K562 (cell line): Measurements from ENCODE around the gene HIP1R. TPM values are rescaled to one million over a fixed set of nuclear protein-coding genes. Genes with fewer than 3 reads are reported as not detected.

ENCODE experiments used
- ATAC-seq: fragments of 200-7000 bp; cut with Tn5 transposase; 3 replicates; pipeline ENCODE4 v1.9.1; 2020; ENCODE audit warnings: moderate library complexity
- BruUV-seq: library from RNA; stranded (reverse); fragments of 400-500 nt; replicated peaks from 2 replicates; lab custom pipeline; 2021; lab: Mats Ljungman, UMichigan
- CTCF ChIA-PET: fragments of 300-600 bp; formaldehyde crosslinking; extraction: SDS; loops from one replicate; lab custom pipeline; 2021; ENCODE audit warnings: low intra/inter-chr PET ratio; lab: Yijun Ruan, JAX
- POLR2A ChIA-PET: fragments of 300-600, 350-650 bp; sonication (Branson Sonifier 250); formaldehyde crosslinking; extraction: SDS; loops from one replicate; lab custom pipeline; 2021; ENCODE audit warnings: antibody characterized with exemption, inconsistent platforms; lab: Yijun Ruan, JAX
- DNase-seq, 4 experiments: peaks; one replicate each; pipeline versions ENCODE4 v3.0.0 to v3.0.0-alpha.2; 2011 to 2018; ENCODE audit warnings: low spot score in 3 of 4, mixed read lengths in 3 of 4; ENCODE audit errors: extremely low read depth in 1 of 4
- FAIRE-seq: peaks from 2 replicates; lab custom pipeline; 2011; peaks lifted over from hg19 to GRCh38; lab: Jason Lieb, UNC
- H2AFZ ChIP-seq: 2 replicates; pipeline ENCODE4 v1.6.0; 2011; ENCODE audit warnings: low read depth, low read length, control low read depth, inconsistent platforms
- H3K27ac ChIP-seq: fragments of 200-600 bp; 3 replicates; pipeline ENCODE4 v1.8.0; 2011; ENCODE audit warnings: low read depth, mild to moderate bottlenecking, control low read depth, inconsistent platforms, low read length, moderate library complexity, mixed read lengths; ENCODE audit errors: extremely low read depth
- H3K27me3 ChIP-seq, 2 experiments: fragments of 300-600 bp in 1 of 2; 2 replicates in 1 of 2; 3 replicates in 1 of 2; pipeline versions ENCODE4 v1.6.0 to v1.8.0; 2011; ENCODE audit warnings: inconsistent platforms in 2 of 2, low read length in 2 of 2, mild to moderate bottlenecking in 1 of 2, mixed read lengths in 1 of 2, moderate library complexity in 1 of 2; ENCODE audit not compliant: control insufficient read depth in 2 of 2, insufficient read depth in 2 of 2
- H3K36me3 ChIP-seq: fragments of 300-600 bp; 3 replicates; pipeline ENCODE4 v1.8.0; 2011; ENCODE audit warnings: mild to moderate bottlenecking, low read length, inconsistent platforms; ENCODE audit not compliant: control insufficient read depth, insufficient read depth
- H3K4me1 ChIP-seq, 2 experiments: fragments of 200-600 bp in 1 of 2; replicated peaks in 1 of 2; 2 replicates in 1 of 2; 3 replicates in 1 of 2; pipeline versions ENCODE4 v1.5.1 to v1.8.0; 2011; ENCODE audit warnings: inconsistent platforms in 2 of 2, low read length in 2 of 2, mild to moderate bottlenecking in 1 of 2, mixed read lengths in 1 of 2, moderate library complexity in 1 of 2; ENCODE audit not compliant: control insufficient read depth in 2 of 2, insufficient read depth in 2 of 2
- H3K4me2 ChIP-seq: 2 replicates; pipeline ENCODE4 v1.6.1; 2011; ENCODE audit warnings: low read length, control low read depth, inconsistent platforms, mixed read lengths; ENCODE audit not compliant: insufficient read depth
- H3K4me3 ChIP-seq: fragments of 200-600 bp; sonication (generic), shearing (Covaris generic); 2 replicates; pipeline ENCODE4 v1.5.1; 2016; ENCODE audit warnings: control low read depth, inconsistent platforms
- H3K79me2 ChIP-seq: fragments of 200-600 bp; 3 replicates; pipeline ENCODE4 v1.8.0; 2011; ENCODE audit warnings: low read length, inconsistent platforms; ENCODE audit not compliant: control insufficient read depth, insufficient read depth
- H3K9ac ChIP-seq, 2 experiments: 2 replicates each; pipeline versions ENCODE4 v1.6.0 to v1.6.1; 2011; ENCODE audit warnings: low read depth in 2 of 2, low read length in 2 of 2, control low read depth in 1 of 2, inconsistent platforms in 1 of 2, mild to moderate bottlenecking in 1 of 2, mixed read lengths in 1 of 2; ENCODE audit not compliant: insufficient read depth in 1 of 2
- H3K9me1 ChIP-seq: one replicate; pipeline ENCODE4 v1.6.0; 2011; ENCODE audit warnings: inconsistent platforms, mild to moderate bottlenecking, low read length, moderate library complexity; ENCODE audit not compliant: control insufficient read depth, insufficient read depth
- H3K9me3 ChIP-seq: replicated peaks from 2 replicates; pipeline ENCODE4 v1.5.1; 2011; ENCODE audit warnings: low read depth, low read length, inconsistent platforms; ENCODE audit not compliant: control insufficient read depth, insufficient read depth
- H4K20me1 ChIP-seq: replicated peaks from 2 replicates; pipeline ENCODE4 v1.6.1; 2011; ENCODE audit warnings: low read length, inconsistent platforms, mixed read lengths; ENCODE audit not compliant: control insufficient read depth, insufficient read depth
- ADNP ChIP-seq: fragments of 200-800 bp; sonication (Bioruptor generic); IDR thresholded peaks from 2 replicates; pipeline ENCODE4 v1.6.1; 2016; ENCODE audit warnings: missing genetic modification characterization, missing compliant biosample characterization
- BCOR ChIP-seq: fragments of 450-650 bp; IDR thresholded peaks from 2 replicates; pipeline ENCODE4 v1.6.1; 2016
- CBX3 ChIP-seq, 2 experiments: IDR thresholded peaks; 1 replicate in 1 of 2; 2 replicates in 1 of 2; pipeline ENCODE4 v1.6.1; 2012; ENCODE audit warnings: inconsistent platforms in 2 of 2, low read length in 2 of 2, borderline replicate concordance in 1 of 2, control low read depth in 1 of 2
- FOXK2 ChIP-seq, 2 experiments: fragments of 450-650 bp; IDR thresholded peaks in 1 of 2; conservative IDR thresholded peaks in 1 of 2; 2 replicates each; pipeline ENCODE4 v1.6.1; 2016; ENCODE audit warnings: low read depth in 2 of 2, mild to moderate bottlenecking in 1 of 2
- HDGF ChIP-seq: fragments of 450-650 bp; IDR thresholded peaks from 2 replicates; pipeline ENCODE4 v1.6.1; 2016
- RBM25 ChIP-seq: fragments of 200-400 bp; formaldehyde crosslinking; IDR thresholded peaks from 2 replicates; pipeline ENCODE4 v1.6.1; 2018; ENCODE audit warnings: low read length, low read depth, moderate library complexity; ENCODE audit not compliant: severe bottlenecking
- SETDB1 ChIP-seq: IDR thresholded peaks from one replicate; pipeline ENCODE4 v1.6.1; 2012; ENCODE audit warnings: low read length, control low read depth, inconsistent platforms
- SMARCA5 ChIP-seq: fragments of 450-650 bp; IDR thresholded peaks from 2 replicates; pipeline ENCODE4 v1.6.1; 2016
- TFE3 ChIP-seq: fragments of 450-650 bp; formaldehyde crosslinking; IDR thresholded peaks from 2 replicates; pipeline ENCODE4 v1.4.0; 2020; ENCODE audit warnings: mild to moderate bottlenecking, mixed read lengths
- WGBS: fragments of 100-300 bp; shearing (Covaris generic); methylation state at CpG from one replicate; pipeline ENCODE4 v1.1.6; 2016; ENCODE audit warnings: low coverage, mixed read lengths; ENCODE audit not compliant: insufficient coverage; ENCODE audit errors: missing lambda C conversion rate; 5-methylcytosine and 5-hydroxymethylcytosine counted together
- in situ Hi-C: fragments of 300-500 bp; cut with MboI; formaldehyde crosslinking; loops from 4 replicates; pipeline ENCODE4 v1.15.0; 2018; ENCODE audit warnings: inconsistent platforms, mixed read lengths
- intact Hi-C: fragments of 100-400 bp; cut with micrococcal nuclease; formaldehyde crosslinking; loops from 2 replicates; pipeline ENCODE4 v1.14.2; 2022
- polyA plus RNA-seq, 8 experiments: library from polyadenylated mRNA; depleted of rRNA in 4 of 8; stranded (reverse) in 5 of 8; unstranded in 3 of 8; fragments of >200 nt; fragmentation: Nextera tagmentation in 2 of 8; fragmentation: Illumina TruSeq in 1 of 8; extraction: Ambion mirVana in 2 of 8; extraction: Trizol in 1 of 8; gene quantifications; 2 replicates each; pipeline versions ENCODE4 v1.2.1 to v1.2.3, GENCODE V29; 2011 to 2014; ENCODE audit warnings: inconsistent platforms in 1 of 8, missing spikeins in 1 of 8
- total RNA-seq, 7 experiments: library from RNA; depleted of rRNA in 6 of 7; stranded (reverse); fragments of >200 nt in 6 of 7; fragmentation: Illumina TruSeq in 2 of 7; extraction: Trizol in 2 of 7; gene quantifications; 2 replicates each; pipeline versions ENCODE4 v1.2.1 to v1.2.3, GENCODE V29; 2011 to 2021; ENCODE audit warnings: low replicate concordance in 1 of 7

Gene HIP1R
- total and polyA plus RNA-seq, 9 of the 15 experiments (the other 6 are each of a cell fraction or from before 2014, with no cell fraction given): 0.15 to 31.0 (median 14.2) TPM

GRCh38 chr12:122895704-122896636 lies 60.7 kb downstream of the HIP1R start, which contains the start of gene VPS37B (continued):
- peak; percentile 89 for TF ChIP-seq TFE3 (CRISPR knock-in tag)

DNA sequence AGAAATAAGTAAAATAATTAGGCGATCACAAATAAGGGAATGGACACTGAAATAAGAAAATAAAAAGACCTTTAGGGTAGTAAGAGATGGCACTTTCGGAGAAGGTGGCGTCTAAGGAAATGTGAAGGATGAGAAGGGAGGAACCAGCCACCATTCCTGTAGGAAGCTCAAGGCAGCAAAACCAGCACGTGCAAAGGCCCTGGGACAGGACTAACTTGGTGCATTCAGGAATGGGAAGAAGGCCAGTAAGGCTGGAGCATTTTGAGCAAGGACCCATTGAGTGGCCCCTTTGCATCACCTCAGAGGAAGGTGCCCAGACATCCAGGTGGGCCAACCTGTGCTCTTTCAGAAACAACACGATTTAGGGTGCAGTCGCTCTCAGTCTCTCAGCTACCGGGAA lies 61.4 kb downstream of the HIP1R start:
- WGBS: 90% methylated on average over 7 of the region's 7 CpGs
- no peaks in the 10 kb centered on the region for H3K9me1 ChIP-seq
- H3K9me3 ChIP-seq: no peaks in the 10 kb centered on the region
- CTCF ChIA-PET: no interaction called here
- H4K20me1 ChIP-seq: peaks cover 10% of the 10 kb centered on the region; the same call in 1 of the 2 replicates
- H3K4me3 ChIP-seq: no peak overlapping the region
- ATAC-seq (no peak), DNase-seq (no peak), FAIRE-seq (no peak)
- in situ Hi-C loops (no loop called here), intact Hi-C loops (no loop called here)
- POLR2A ChIA-PET: no interaction called here
- no TSS peak for BruUV-seq
- H3K79me2 ChIP-seq: peaks cover 43% of the 10 kb centered on the region
- H3K4me1 ChIP-seq: peaks cover 20 to 38% of the 10 kb centered on the region in 2 experiments
- peak overlapping the region; percentile 75 for H2AFZ ChIP-seq
- no peaks in the 10 kb centered on the region for H3K27me3 ChIP-seq
- TF ChIP-seq HDGF (0 out of 2 replicates have a peak, but pooled peaks have one; percentile 46), FOXK2 (conservative IDR thresholded peaks at IDR 0.05 in 1 of 2, IDR thresholded peaks at IDR 0.05 in 1 of 2; ENCODE audit: low read depth in 2 of 2) (0 out of 4 replicates have a peak, but pooled peaks of 1 of the 2 experiments have one; percentile 0), BCOR (peak; percentile 78), SETDB1 (no peak), ADNP (tag) (peak; percentile 49), CBX3 (IDR thresholded peaks at IDR 0.05; ENCODE audit: borderline replicate concordance in 1 of 2, low read length in 2 of 2) (no peak), SMARCA5 (0 out of 2 replicates have a peak, but pooled peaks have one; percentile 45), TFE3 (CRISPR knock-in tag) (no peak), RBM25 (peak; percentile 88)
- H3K4me2 ChIP-seq: no peak overlapping the region
- H3K36me3 ChIP-seq: peaks cover 14% of the 10 kb centered on the region; the same call in 2 of the 3 replicates
- peak overlapping the region; percentile 92; the same call in 1 of the 3 replicates for H3K27ac ChIP-seq
- no peak overlapping the region for H3K9ac ChIP-seq
